WTC11 (cell line): Measurements from ENCODE around the gene EFCC1. TPM values are rescaled to one million over a fixed set of nuclear protein-coding genes. Genes with fewer than 3 reads are reported as not detected.

Experiments used
- ATAC-seq: fragments of 200-7000 bp; cut with Tn5 transposase; 2 replicates; pipeline ENCODE4 v1.10.0; 2021; ENCODE audit warnings: mild to moderate bottlenecking, moderate library complexity
- CTCF ChIA-PET: fragments of 300-600 bp; sonication (Branson Sonifier 250); formaldehyde crosslinking; loops from one replicate; lab custom pipeline; 2021; ENCODE audit warnings: antibody characterized with exemption; lab: Charles Lee
- POLR2A ChIA-PET: fragments of 350-600 bp; sonication (Branson Sonifier 250); formaldehyde crosslinking; loops from one replicate; lab custom pipeline; 2021; ENCODE audit warnings: antibody characterized with exemption; lab: Charles Lee
- DNase-seq: peaks from one replicate; pipeline ENCODE4 v3.0.0; 2021; ENCODE audit warnings: low spot score
- H3K27ac Mint-ChIP-seq: 2 replicates; pipeline ENCODE4 v1.8.0; 2021; ENCODE audit warnings: mixed read lengths
- H3K27me3 Mint-ChIP-seq: 2 replicates; pipeline ENCODE4 v1.8.0; 2021; ENCODE audit warnings: low read depth, mild to moderate bottlenecking, moderate library complexity, mixed read lengths
- H3K36me3 Mint-ChIP-seq: 2 replicates; pipeline ENCODE4 v1.8.0; 2021; ENCODE audit warnings: mixed read lengths
- H3K4me1 Mint-ChIP-seq: 2 replicates; pipeline ENCODE4 v1.8.0; 2022; ENCODE audit warnings: mixed read lengths
- H3K4me3 Mint-ChIP-seq: 2 replicates; pipeline ENCODE4 v1.8.0; 2021; ENCODE audit warnings: mild to moderate bottlenecking, moderate library complexity, mixed read lengths
- H3K9me3 Mint-ChIP-seq: 2 replicates; pipeline ENCODE4 v1.8.0; 2021; ENCODE audit warnings: mixed read lengths
- ARID4B ChIP-seq: sonication (generic); formaldehyde crosslinking; IDR thresholded peaks from 2 replicates; pipeline ENCODE4 v1.8.0; 2023; ENCODE audit warnings: missing genetic modification reagents, mild to moderate bottlenecking, borderline replicate concordance
- CREB1 ChIP-seq: sonication (generic); formaldehyde crosslinking; IDR thresholded peaks from 2 replicates; pipeline ENCODE4 v1.8.0; 2023; ENCODE audit warnings: mild to moderate bottlenecking, missing genetic modification reagents
- CREM ChIP-seq: sonication (generic); formaldehyde crosslinking; IDR thresholded peaks from 2 replicates; pipeline ENCODE4 v1.8.1; 2022; ENCODE audit warnings: mild to moderate bottlenecking, missing genetic modification reagents, moderate library complexity
- ESRRA ChIP-seq: sonication (generic); formaldehyde crosslinking; IDR thresholded peaks from 2 replicates; pipeline ENCODE4 v1.8.1; 2022; ENCODE audit warnings: mild to moderate bottlenecking, missing genetic modification reagents, borderline replicate concordance
- GTF2I ChIP-seq: fragments of 250-450 bp; sonication (Bioruptor Pico); conservative IDR thresholded peaks from 2 replicates; pipeline ENCODE4 v1.4.0; 2021; ENCODE audit warnings: mild to moderate bottlenecking
- IRF2 ChIP-seq: sonication (generic); formaldehyde crosslinking; IDR thresholded peaks from 2 replicates; pipeline ENCODE4 v1.8.0; 2022; ENCODE audit warnings: low read depth, missing genetic modification reagents, borderline replicate concordance
- NFYB ChIP-seq: sonication (generic); formaldehyde crosslinking; conservative IDR thresholded peaks from 2 replicates; pipeline ENCODE4 v1.8.0; 2022; ENCODE audit warnings: low read depth, missing genetic modification reagents
- PRRX2 ChIP-seq: fragments of 250-450 bp; sonication (Bioruptor Pico); IDR thresholded peaks from 2 replicates; pipeline ENCODE4 v1.8.0; 2021; ENCODE audit warnings: mild to moderate bottlenecking
- STAT6 ChIP-seq: sonication (generic); formaldehyde crosslinking; conservative IDR thresholded peaks from 2 replicates; pipeline ENCODE4 v1.8.1; 2023; ENCODE audit warnings: mild to moderate bottlenecking, low read depth, missing genetic modification reagents, moderate library complexity
- ZBTB43 ChIP-seq: sonication (generic); formaldehyde crosslinking; IDR thresholded peaks from 2 replicates; pipeline ENCODE4 v1.8.1; 2023; ENCODE audit warnings: mild to moderate bottlenecking, missing genetic modification reagents
- ZNF138 ChIP-seq: sonication (generic); formaldehyde crosslinking; conservative IDR thresholded peaks from 2 replicates; pipeline ENCODE4 v1.8.1; 2022; ENCODE audit warnings: mild to moderate bottlenecking, moderate library complexity, missing genetic modification reagents
- ZNF232 ChIP-seq: sonication (generic); formaldehyde crosslinking; IDR thresholded peaks from 2 replicates; pipeline ENCODE4 v1.8.0; 2022; ENCODE audit warnings: mild to moderate bottlenecking, missing genetic modification reagents
- ZNF396 ChIP-seq: fragments of 250-450 bp; sonication (Bioruptor Pico); IDR thresholded peaks from 2 replicates; pipeline ENCODE4 v1.8.0; 2021; ENCODE audit warnings: mild to moderate bottlenecking, moderate library complexity, borderline replicate concordance
- total RNA-seq: library from RNA; stranded (reverse); gene quantifications from 3 replicates; pipeline ENCODE4 v1.2.3, GENCODE V29; 2021
- TF ChIP-seq, protein P1 (sequence below): sonication (generic); formaldehyde crosslinking; IDR thresholded peaks from 2 replicates; pipeline ENCODE4 v1.8.0; 2022; ENCODE audit warnings: mild to moderate bottlenecking, missing genetic modification reagents
- TF ChIP-seq, protein P2 (sequence below): fragments of 250-450 bp; sonication (Bioruptor Pico); IDR thresholded peaks from 2 replicates; pipeline ENCODE4 v1.8.0; 2021; ENCODE audit warnings: mild to moderate bottlenecking

EFCC1 gene
- total RNA-seq, 1 experiment from 2014 or later, result 0.31 TPM

DNA sequence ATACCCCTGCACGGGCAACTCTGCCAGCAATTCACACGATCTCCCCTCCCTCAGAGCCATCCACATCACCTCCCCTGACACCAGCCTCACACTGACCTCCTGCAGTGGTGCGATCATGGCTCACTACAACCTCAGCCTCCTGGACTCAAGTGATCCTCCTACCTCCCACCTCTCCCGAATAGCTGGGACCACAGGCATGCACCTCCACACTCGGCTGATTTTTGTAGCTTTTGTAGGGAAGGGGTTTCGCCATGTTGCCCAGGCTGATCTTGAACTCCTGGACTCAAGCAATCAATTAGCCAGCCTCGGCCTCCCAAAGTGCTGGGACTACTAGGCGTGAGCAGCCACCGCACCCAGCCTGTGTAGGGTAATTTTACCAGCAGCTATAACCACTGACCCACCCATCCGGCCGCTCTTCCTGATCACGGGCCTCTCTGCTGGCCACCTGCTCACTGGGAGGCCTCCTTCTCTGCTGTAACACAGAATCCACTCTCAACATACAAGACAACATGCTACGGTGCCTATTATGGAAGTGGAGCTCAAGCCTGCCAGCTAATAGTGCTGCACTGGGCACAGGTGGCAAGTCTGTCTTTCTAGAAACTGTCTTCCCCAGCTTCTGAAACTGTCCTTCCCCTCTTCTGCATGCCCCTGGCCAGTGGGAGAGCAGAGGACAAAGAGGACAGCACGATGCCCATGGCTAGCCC, 64.1 kb downstream of the EFCC1 start (continued):
- TF ChIP-seq, protein P1, sequence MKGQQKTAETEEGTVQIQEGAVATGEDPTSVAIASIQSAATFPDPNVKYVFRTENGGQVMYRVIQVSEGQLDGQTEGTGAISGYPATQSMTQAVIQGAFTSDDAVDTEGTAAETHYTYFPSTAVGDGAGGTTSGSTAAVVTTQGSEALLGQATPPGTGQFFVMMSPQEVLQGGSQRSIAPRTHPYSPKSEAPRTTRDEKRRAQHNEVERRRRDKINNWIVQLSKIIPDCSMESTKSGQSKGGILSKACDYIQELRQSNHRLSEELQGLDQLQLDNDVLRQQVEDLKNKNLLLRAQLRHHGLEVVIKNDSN, result no peak
- TF ChIP-seq, protein P2, sequence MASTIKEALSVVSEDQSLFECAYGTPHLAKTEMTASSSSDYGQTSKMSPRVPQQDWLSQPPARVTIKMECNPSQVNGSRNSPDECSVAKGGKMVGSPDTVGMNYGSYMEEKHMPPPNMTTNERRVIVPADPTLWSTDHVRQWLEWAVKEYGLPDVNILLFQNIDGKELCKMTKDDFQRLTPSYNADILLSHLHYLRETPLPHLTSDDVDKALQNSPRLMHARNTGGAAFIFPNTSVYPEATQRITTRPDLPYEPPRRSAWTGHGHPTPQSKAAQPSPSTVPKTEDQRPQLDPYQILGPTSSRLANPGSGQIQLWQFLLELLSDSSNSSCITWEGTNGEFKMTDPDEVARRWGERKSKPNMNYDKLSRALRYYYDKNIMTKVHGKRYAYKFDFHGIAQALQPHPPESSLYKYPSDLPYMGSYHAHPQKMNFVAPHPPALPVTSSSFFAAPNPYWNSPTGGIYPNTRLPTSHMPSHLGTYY (CRISPR knock-in tag), result no peak
- TF ChIP-seq PRRX2 (no peak), CREB1 (CRISPR knock-in tag) (no peak), CREM (CRISPR knock-in tag) (no peak), IRF2 (CRISPR knock-in tag) (no peak), ARID4B (CRISPR knock-in tag) (no peak), ZBTB43 (CRISPR knock-in tag) (no peak), NFYB (CRISPR knock-in tag) (no peak)

GRCh38 chr3:129065720-129066073, 64.6 kb downstream of the EFCC1 start:
- ChIA-PET POLR2A (no interaction called here), CTCF (interaction anchor here (1.1 to 4.4 kb wide), 2 partner anchors 12 to 95 kb away, joined by 6 to 26 read pairs; no protein-coding TSS in a partner anchor)

More at GRCh38 chr3:129065720-129066073, 64.6 kb downstream of the EFCC1 start:
- Mint-ChIP-seq H3K27me3 (peaks cover 4% of the 10 kb centered on the region; the same call in 1 of the 2 replicates), H3K27ac (no peak overlapping the region; the same call in 1 of the 2 replicates), H3K4me3 (no peak overlapping the region), H3K36me3 (no peaks in the 10 kb centered on the region), H3K9me3 (peaks cover 26% of the 10 kb centered on the region), H3K4me1 (no peaks in the 10 kb centered on the region)
- ATAC-seq, result no peak
- TF ChIP-seq STAT6 (CRISPR knock-in tag) (no peak), ESRRA (no peak), ZNF396 (CRISPR knock-in tag) (no peak), ZNF232 (CRISPR knock-in tag) (no peak), GTF2I (no peak), ZNF138 (CRISPR knock-in tag) (no peak), NFYB (CRISPR knock-in tag) (no peak)
- TF ChIP-seq, all 79 proteins: peak for 0
- no peak for DNase-seq
